Fibroblast of gingiva (primary cell): ENCODE results near the gene FAM241B.

Experiments used
- DNase-seq: peaks from one replicate; pipeline ENCODE4 v3.0.0-alpha.2; 2011; ENCODE audit warnings: low read depth

Gene FAM241B, protein sequence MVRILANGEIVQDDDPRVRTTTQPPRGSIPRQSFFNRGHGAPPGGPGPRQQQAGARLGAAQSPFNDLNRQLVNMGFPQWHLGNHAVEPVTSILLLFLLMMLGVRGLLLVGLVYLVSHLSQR

GRCh38 chr10:69629897-69630650 lies at the start of gene FAM241B:
Gene FAM241B (plus strand): TSS chr10:69630247. CDS start chr10:69631744, 1,497 bp downstream.
- no peak for DNase-seq

DNA sequence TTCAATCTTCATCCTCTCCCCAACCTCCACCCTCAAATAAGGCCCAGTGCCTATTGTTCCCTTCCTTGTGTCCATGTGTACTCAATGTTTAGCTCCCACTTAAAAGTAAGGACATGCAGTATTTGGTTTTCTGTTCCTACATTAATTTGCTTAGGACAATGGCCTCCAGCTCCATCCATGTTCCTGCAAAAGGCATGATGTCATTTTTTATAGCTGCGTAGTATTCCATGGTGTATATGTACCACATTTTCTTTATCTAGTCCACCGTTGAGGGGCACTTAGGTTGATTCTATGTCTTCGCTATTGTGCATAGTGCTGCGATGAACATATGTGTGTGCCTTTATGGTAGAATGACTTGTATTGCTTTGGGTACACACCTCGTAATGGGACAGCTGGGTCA lies 49.6 kb upstream of the FAM241B start:
- DNase-seq = no peak

- no peak for DNase-seq
Measured at GRCh38 chr10:69583106-69583505, 46.9 kb upstream of the FAM241B start.

- no peak for DNase-seq
Measured at GRCh38 chr10:69584624-69585023, 45.4 kb upstream of the FAM241B start.

DNA sequence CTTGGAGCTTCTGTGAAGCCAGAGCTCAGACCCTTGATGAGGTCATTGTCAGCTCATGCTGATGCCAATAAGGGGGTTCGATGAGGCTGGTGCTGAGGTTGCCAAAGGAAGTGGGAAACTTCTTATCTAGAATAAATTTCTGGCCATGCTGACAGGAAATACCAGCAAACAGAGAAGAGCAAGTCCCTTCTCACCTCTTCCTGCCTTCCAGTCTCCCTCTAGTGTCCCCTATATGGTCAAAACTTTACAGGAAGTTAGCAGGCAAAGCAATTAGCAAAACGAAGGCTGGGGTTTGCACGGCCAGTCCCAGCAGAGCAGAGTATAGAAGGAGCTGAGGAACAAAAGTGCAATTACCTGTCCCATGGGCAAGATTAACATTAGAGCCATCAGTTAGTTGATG lies 41.7 kb upstream of the FAM241B start:
- no peak for DNase-seq

GRCh38 chr10:69600761-69601330 lies 29.2 kb upstream of the FAM241B start:
- DNase-seq = no peak

DNA sequence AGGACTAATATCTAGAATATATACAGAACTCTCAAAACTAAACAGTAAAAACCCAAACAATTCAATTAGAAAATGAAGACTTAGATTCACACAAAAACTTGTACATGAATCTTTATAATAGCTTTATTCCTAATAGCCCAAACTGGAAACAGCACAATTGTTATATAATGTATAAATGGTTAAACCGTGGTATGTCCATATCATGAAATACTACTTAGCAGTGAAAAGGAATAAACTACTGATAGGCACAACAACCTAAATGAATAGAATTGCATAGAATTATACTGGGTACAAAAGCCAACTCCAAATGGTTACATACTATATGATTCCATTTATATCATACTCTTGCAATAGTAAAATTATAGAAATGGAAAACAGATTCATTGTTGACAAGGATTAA lies 21.0 kb upstream of the FAM241B start:
- DNase-seq = no peak

DNA sequence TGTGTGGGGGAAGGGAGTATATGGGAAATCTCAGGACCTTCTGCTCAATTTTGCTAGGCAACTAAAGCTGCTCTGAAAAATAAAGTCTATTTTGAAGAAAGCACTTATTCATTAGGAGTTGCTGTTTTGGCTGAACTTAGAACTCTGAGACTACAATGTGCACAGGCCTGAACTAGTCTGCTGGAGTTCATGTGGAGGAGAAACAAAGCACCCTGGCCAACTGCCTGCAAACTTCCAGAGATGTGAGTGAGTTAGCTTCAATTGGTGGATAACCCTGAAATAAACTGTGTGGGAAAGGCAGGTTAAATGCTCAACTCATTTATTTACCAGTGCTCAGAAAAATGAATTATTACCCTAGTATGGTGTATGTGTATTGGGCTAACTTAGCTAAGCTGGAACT lies 17.3 kb upstream of the FAM241B start:
- no peak for DNase-seq

DNA sequence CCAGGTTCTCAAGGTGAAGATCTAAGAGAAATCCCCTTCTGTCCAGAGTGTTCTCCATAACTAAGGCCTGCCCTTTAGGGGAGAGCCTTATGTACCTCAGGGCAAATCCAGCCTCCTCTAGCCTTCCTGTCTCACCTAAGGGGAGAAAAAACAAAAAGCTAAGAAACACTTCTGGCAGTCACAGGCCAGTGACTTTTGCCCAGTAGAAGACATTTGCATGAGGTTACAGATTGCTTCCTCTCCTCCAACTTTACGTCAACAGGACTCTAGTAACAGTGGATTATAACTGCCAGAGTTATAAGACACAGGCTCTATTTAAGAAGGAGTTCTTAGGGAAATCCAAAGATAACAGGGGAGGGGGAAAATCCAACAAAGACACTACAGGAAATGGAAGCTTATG lies 15.9 kb upstream of the FAM241B start:
- DNase-seq = no peak

DNA sequence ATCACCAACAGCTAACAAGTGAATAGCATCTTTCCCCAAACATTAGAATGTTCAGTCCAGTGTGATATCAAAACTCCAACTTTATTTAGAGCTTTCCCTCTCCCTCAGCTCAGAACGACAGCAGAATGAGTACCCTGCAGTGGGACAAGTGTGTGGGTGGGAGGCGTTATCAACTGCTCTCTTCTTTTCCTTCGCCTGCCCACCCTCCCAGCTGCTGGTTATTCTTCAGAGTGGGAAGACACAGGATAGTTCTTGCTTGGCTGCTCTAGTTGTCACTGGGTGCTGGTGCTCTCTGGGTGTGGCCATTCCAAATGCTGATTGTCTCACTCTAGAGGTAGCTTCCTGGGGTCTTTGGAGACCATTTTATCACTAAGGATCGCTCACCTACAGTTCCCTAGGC lies 13.7 kb upstream of the FAM241B start:
- no peak for DNase-seq

DNA sequence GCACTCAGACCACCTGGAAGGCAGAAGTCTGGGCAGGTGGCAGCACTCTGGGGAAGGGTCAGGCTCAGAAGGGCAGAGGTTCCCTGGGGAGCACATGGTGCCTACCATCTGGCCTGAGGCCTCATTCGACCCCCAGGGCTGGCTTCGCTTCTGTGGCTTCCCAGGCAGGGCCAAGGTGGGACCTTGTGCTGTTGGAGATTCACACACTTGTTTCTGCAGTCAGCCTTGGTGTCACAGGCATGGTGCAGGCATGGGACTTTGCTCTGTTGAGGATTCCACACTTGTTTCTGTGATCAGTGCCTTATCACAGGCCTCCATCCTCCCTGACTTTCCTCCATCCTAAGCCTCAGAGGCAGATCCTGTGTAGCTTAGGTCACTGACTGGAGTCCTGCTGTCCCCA lies 11.3 kb upstream of the FAM241B start:
- DNase-seq = no peak

GRCh38 chr10:69619626-69620025 lies 10.4 kb upstream of the FAM241B start:
- no peak for DNase-seq

DNA sequence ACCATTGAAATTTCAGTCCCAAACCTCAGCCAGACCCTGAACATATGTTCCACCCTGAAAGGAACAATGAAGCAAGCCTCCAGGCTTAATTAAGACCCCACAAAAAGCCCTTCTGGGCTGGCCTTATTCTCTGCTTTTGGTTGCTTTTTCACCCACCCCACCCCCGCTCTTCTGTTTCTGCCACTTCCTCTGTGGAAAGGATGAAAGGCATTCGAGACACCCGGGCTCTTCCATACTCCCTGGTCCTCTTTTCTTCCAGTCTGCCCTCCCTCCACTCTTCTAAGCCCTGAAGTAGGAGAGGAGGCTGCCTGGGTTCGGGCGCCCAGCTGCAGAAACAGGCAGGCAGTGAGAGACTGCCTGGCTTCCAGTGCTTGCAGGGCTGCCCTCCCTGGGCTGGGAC lies 9.4 kb upstream of the FAM241B start:
- DNase-seq = no peak

GRCh38 chr10:69624245-69624786 lies 5.7 kb upstream of the FAM241B start:
- no peak for DNase-seq

DNA sequence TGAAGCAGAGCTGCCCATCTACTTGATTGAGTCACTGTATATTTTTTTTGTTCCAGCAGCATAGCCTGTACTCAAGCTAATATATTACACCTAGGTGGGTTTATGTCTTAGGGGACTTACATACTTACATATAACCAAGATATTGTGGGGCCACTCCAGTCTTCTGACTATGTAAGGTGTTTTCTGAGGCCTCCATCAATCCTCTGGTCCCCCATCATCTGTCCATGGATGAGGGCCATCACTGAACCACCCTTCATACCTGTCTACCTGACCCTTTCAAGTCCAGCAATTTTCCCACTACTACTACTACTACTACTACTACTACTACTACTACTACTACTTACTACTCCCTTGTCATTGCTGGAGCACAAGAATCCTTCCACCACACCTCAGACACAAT lies 3.2 kb upstream of the FAM241B start:
- DNase-seq = no peak

DNA sequence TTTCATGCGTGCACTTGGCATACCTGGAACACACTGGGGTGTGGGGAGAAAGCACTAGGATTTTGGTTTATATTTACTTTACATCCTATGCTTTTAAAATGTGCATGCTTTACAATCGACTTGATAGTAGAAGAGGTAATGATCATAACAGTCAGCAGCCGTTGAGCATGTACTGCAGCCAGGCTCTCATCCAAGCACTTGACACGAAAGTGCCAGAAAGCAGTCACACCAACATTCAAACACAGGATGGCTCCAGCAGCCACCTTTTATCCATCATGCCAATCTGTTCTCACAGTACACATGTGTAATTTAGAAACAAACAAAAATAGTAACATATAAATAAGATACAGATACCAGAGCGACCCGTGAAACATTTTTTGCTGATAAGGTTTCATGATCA lies 1.2 kb upstream of the FAM241B start:
- DNase-seq = no peak

- DNase-seq = no peak
Measured at GRCh38 chr10:69629519-69629896, 539 bp upstream of the FAM241B start.

DNA sequence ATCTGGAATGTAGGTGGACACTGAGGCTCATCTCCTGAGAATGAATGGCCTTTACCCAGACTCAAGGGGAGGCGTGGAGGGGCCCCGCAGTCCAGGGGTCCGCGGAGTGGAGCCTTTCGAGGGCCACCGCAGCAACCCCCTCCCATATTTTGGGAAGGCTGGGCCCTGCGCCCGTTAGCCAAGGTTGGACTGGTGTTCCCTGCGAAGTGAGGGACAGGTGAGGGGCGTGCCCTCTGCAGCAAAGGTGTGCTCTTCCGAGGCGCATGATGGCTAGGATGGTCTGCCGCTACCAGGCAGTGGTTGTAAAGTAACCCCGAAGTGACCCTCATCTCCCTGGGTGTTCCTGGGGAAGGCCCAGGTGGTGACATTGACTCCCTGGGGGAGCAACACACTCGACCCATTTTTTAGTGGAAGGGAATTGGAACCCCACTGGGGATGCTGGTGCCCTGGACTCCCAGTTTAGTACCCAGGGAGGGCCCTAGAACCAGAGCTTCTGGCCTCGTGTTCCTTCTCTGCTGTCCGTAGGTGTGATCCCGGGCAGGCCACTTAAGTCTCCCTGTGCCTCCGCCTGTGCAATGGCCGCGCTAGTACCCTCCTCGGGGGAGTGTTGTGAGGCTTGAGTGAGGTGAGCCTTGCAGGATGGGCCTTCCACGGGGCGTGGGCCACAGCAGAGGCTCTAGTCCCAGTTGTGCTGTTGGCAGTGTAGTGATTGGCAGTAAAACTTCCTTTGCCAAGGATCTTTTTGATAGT lies 779 bp downstream of the FAM241B start:
- DNase-seq = no peak

DNA sequence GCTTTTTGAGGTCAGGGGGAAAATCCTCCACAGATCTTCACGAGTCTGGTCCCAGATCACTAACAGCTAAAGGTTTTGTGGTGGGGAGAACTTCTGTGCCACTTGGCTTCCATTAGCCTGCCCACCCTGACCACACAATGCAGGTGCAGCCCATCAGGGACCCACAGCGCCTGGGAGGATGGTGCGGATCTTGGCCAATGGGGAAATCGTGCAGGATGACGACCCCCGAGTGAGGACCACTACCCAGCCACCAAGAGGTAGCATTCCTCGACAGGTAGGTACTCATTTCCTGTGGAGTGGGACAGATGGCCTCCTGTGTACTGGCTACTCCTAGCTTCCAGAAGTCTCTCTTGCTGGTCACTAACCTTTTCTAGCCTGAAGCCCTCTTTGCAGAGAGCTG lies 1.5 kb downstream of the FAM241B start:
- no peak for DNase-seq

DNA sequence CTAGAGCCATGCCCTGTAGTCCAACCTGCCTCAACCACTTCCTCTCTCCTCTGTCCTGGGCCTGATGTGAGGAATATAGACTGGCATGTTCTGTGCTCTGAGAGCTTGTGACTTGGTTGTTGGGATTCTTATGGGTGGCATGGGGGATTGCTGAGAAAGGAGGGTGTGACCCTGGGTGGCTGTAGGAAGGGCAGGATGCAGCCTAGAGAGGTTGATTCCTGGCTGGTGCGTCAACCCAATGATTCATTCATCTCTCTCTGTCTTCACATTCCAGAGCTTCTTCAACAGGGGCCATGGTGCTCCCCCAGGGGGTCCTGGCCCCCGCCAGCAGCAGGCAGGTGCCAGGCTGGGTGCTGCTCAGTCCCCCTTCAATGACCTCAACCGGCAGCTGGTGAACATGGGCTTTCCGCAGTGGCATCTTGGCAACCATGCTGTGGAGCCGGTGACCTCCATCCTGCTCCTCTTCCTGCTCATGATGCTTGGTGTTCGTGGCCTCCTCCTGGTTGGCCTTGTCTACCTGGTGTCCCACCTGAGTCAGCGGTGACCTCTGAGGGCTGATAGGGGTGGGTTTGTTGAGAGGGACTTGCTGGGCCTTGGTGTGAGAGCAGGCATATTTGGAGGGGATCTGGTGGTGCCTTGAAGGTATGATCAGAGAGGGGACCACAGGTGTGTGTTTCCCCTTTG lies 2.6 kb downstream of the FAM241B start:
- no peak for DNase-seq

DNA sequence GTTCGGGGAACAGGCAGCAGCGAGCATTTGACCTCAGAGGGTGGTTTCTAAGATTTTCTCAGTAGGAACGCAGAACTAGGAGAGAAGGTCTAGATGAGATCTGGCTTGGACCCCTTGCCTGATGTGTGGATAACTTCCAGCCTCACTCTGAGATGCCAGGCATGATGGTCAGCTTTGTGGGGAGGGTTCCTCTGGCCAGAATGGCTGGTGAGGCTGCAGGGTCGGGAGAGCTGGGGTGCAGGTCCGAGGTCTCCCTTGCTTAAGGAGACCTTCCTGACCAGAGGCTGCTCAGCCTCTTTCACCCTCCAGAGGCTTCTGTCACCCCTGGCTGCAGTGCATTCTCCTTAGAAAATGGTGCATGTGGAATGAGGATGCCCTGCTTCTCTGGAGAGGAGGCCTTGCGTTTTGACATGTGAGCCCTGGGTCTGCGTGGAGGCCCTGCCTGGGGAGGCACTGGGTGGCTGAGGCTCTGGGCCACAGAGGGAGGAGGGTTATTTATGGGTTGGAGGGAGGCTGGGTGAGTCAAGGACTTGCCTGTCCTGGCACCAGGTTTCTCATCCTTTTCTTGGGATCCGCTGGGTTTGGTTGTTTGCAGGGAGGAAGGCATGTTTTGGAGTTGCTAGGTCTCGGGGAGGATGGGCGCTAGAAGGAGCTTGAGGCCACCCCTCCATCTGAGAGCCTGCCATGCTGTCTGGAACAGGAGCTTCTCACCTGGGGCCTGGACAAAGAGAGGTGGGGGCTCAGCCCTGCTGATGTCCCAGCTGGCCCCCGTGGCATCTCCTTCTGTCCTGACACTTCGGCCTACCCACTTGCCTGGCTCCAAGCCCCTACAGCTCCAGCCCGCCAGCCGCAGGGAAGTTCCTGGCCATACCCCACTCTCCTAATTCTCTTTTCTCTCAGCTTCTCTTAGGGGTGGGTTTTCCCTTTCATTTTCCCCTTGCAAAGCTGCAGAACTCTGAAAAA lies 3.9 kb downstream of the FAM241B start:
- no peak for DNase-seq
